Endothelial cell of umbilical vein (primary cell): ENCODE results near the gene NFATC2. TPM values are rescaled to one million over a fixed set of nuclear protein-coding genes. Genes with fewer than 3 reads are reported as not detected.

Experiments used
- BruUV-seq: library from RNA; stranded (reverse); fragments of 400-500 nt; replicated peaks from 2 replicates; lab custom pipeline; 2021; lab: Mats Ljungman, UMichigan
- CTCF ChIA-PET: fragments of 300-600, 350-600 bp; sonication (Branson Sonifier 250); formaldehyde crosslinking; loops from one replicate; lab custom pipeline; 2021; ENCODE audit warnings: antibody characterized with exemption, inconsistent platforms; lab: Charles Lee
- POLR2A ChIA-PET: fragments of 300-600, 350-600 bp; sonication (Branson Sonifier 250); formaldehyde crosslinking; loops from one replicate; lab custom pipeline; 2021; ENCODE audit warnings: antibody characterized with exemption, inconsistent platforms; lab: Charles Lee
- DNase-seq: peaks from one replicate; pipeline ENCODE4 v3.0.0-alpha.2; 2011; ENCODE audit warnings: low read depth, low spot score
- FAIRE-seq: peaks from 2 replicates; lab custom pipeline; 2011; peaks lifted over from hg19 to GRCh38; lab: Jason Lieb, UNC
- H2AFZ ChIP-seq: 2 replicates; pipeline ENCODE4 v1.6.0; 2012; ENCODE audit warnings: low read depth, low read length, control low read depth, inconsistent platforms
- H3K27ac ChIP-seq: 2 replicates; pipeline ENCODE4 v1.5.1; 2011; ENCODE audit warnings: low read depth, mild to moderate bottlenecking, control low read depth, low read length, moderate library complexity; ENCODE audit not compliant: insufficient read depth
- H3K27me3 ChIP-seq, 2 experiments: 2 replicates each; pipeline versions ENCODE4 v1.6.0 to v1.6.1; 2011; ENCODE audit warnings: low read length in 2 of 2, mixed read lengths in 1 of 2; ENCODE audit not compliant: control insufficient read depth in 2 of 2, insufficient read depth in 2 of 2
- H3K36me3 ChIP-seq, 2 experiments: 2 replicates in 1 of 2; 3 replicates in 1 of 2; pipeline ENCODE4 v1.5.1; 2011; ENCODE audit warnings: low read length in 2 of 2, mild to moderate bottlenecking in 1 of 2, moderate library complexity in 1 of 2; ENCODE audit not compliant: control insufficient read depth in 2 of 2, insufficient read depth in 2 of 2; ENCODE audit errors: extremely low read depth in 1 of 2
- H3K4me1 ChIP-seq: 3 replicates; pipeline ENCODE4 v1.5.1; 2011; ENCODE audit warnings: mild to moderate bottlenecking, low read length; ENCODE audit not compliant: control insufficient read depth, insufficient read depth; ENCODE audit errors: extremely low read depth
- H3K4me2 ChIP-seq: 2 replicates; pipeline ENCODE4 v1.6.1; 2011; ENCODE audit warnings: low read length, control low read depth, mixed read lengths; ENCODE audit not compliant: insufficient read depth
- H3K4me3 ChIP-seq, 3 experiments: fragments of 200-600 bp in 1 of 3; sonication (generic), shearing (Covaris generic) in 1 of 3; replicated peaks in 1 of 3; 2 replicates each; pipeline ENCODE4 v1.5.1; 2011 to 2016; ENCODE audit warnings: control low read depth in 3 of 3, low read length in 3 of 3, mild to moderate bottlenecking in 2 of 3, inconsistent platforms in 1 of 3, low read depth in 1 of 3, moderate library complexity in 1 of 3; ENCODE audit not compliant: insufficient read depth in 1 of 3
- H3K79me2 ChIP-seq: 2 replicates; pipeline ENCODE4 v1.6.0; 2012; ENCODE audit warnings: low read length, inconsistent platforms; ENCODE audit not compliant: control insufficient read depth, insufficient read depth
- H3K9ac ChIP-seq: replicated peaks from 2 replicates; pipeline ENCODE3; 2011; ENCODE audit warnings: low read length, control low read depth; ENCODE audit not compliant: insufficient read depth; ENCODE audit errors: extremely low read depth
- H3K9me1 ChIP-seq: replicated peaks from 3 replicates; pipeline ENCODE4 v1.6.0; 2011; ENCODE audit warnings: mild to moderate bottlenecking, low read length; ENCODE audit not compliant: control insufficient read depth, insufficient read depth; ENCODE audit errors: extremely low read depth
- H3K9me3 ChIP-seq: replicated peaks from 2 replicates; pipeline ENCODE4 v1.5.1; 2012; ENCODE audit warnings: low read length, inconsistent platforms; ENCODE audit not compliant: control insufficient read depth, insufficient read depth
- H4K20me1 ChIP-seq: replicated peaks from 2 replicates; pipeline ENCODE3; 2011; ENCODE audit warnings: mild to moderate bottlenecking, low read length; ENCODE audit not compliant: control insufficient read depth, insufficient read depth; ENCODE audit errors: extremely low read depth
- EZH2 ChIP-seq: IDR thresholded peaks from 2 replicates; pipeline ENCODE4 v1.6.1; 2012; ENCODE audit warnings: borderline replicate concordance, low read depth, mild to moderate bottlenecking, moderate library complexity, low read length, inconsistent platforms; ENCODE audit not compliant: severe bottlenecking
- FOS ChIP-seq: IDR thresholded peaks from 2 replicates; pipeline ENCODE4 v1.6.1; 2011; ENCODE audit warnings: mild to moderate bottlenecking, low read length, moderate library complexity, borderline replicate concordance; ENCODE audit not compliant: insufficient read depth
- GATA2 ChIP-seq: IDR thresholded peaks from 2 replicates; pipeline ENCODE4 v1.7.0; 2011; ENCODE audit warnings: low read depth, mild to moderate bottlenecking, moderate library complexity, mixed read lengths, low read length; ENCODE audit not compliant: insufficient read length, insufficient read depth
- JUN ChIP-seq: IDR thresholded peaks from 2 replicates; pipeline ENCODE4 v1.6.1; 2011; ENCODE audit warnings: borderline replicate concordance, low read depth; ENCODE audit not compliant: insufficient read length, insufficient read depth
- MAX ChIP-seq: IDR thresholded peaks from 2 replicates; pipeline ENCODE4 v1.6.1; 2011; ENCODE audit not compliant: insufficient read depth, insufficient read length
- MYC ChIP-seq: IDR thresholded peaks from one replicate; pipeline ENCODE4 v1.6.1; 2011; ENCODE audit warnings: mild to moderate bottlenecking, low read depth, low read length
- POLR2A ChIP-seq: IDR thresholded peaks from 2 replicates; pipeline ENCODE4 v1.6.1; 2012; ENCODE audit warnings: low read depth, mild to moderate bottlenecking, control low read depth, low read length
- POLR2AphosphoS5 ChIP-seq: IDR thresholded peaks from 2 replicates; pipeline ENCODE4 v1.6.1; 2012; ENCODE audit warnings: low read depth, mild to moderate bottlenecking, control low read depth, low read length, moderate library complexity; ENCODE audit not compliant: insufficient read depth
- dilution Hi-C: fragments of 300-500 bp; cut with MboI; formaldehyde crosslinking; loops from one replicate; pipeline ENCODE4 v1.15.0; 2019; ENCODE audit warnings: low sequenced_read_pairs; ENCODE audit not compliant: extremely low pct_ligation_motif_present
- intact Hi-C: fragments of 100-400 bp; cut with micrococcal nuclease; formaldehyde crosslinking; loops from one replicate; pipeline ENCODE4 v1.10.0; 2022
- polyA plus RNA-seq, 4 experiments: library from polyadenylated mRNA; depleted of rRNA in 3 of 4; stranded (reverse) in 3 of 4; unstranded in 1 of 4; fragments of >200 nt; gene quantifications; 2 replicates each; pipeline versions ENCODE4 v1.2.1 to v1.2.3, GENCODE V29; 2011 to 2012; ENCODE audit warnings: missing spikeins in 1 of 4
- total RNA-seq: library from RNA; stranded (reverse); gene quantifications from 2 replicates; pipeline ENCODE4 v1.2.3, GENCODE V29; 2021
- TF ChIP-seq, protein P1 (sequence below), 2 donors: IDR thresholded peaks; 1 replicate in 1 of 2; 2 replicates in 1 of 2; pipeline ENCODE4 v1.5.1; 2011; ENCODE audit warnings: low read length in 2 of 2, mild to moderate bottlenecking in 2 of 2, moderate library complexity in 2 of 2, control low read depth in 1 of 2, inconsistent platforms in 1 of 2, low read depth in 1 of 2; ENCODE audit not compliant: insufficient read depth in 1 of 2; ENCODE audit errors: extremely low read depth in 1 of 2

The NFATC2 gene
- total and polyA plus RNA-seq, 2 donors (not counting 3 experiments of a cell fraction or from before 2014, with no cell fraction given) = 3.1 to 13.0 TPM

GRCh38 chr20:51531141-51531710 is 11.3 kb downstream of the NFATC2 start:
- intact Hi-C loops (no loop called here), dilution Hi-C loops (no loop called here)
- FAIRE-seq (no peak), DNase-seq (no peak)
- Histone ChIP-seq H3K4me1 (peaks cover 8% of the 10 kb centered on the region), H3K79me2 (no peaks in the 10 kb centered on the region), H3K9me3 (no peaks in the 10 kb centered on the region), H4K20me1 (no peaks in the 10 kb centered on the region), H3K27me3 (no peaks in the 10 kb centered on the region), H3K4me2 (no peak overlapping the region), H3K9me1 (no peaks in the 10 kb centered on the region), H3K36me3 (no peaks in the 10 kb centered on the region), H3K9ac (no peak overlapping the region), H3K4me3 (no peak overlapping the region), H2AFZ (no peak overlapping the region), H3K27ac (no peak overlapping the region)
- ChIA-PET CTCF (no interaction called here), POLR2A (no interaction called here)
- no TSS peak for BruUV-seq
- TF ChIP-seq MAX (no peak), FOS (no peak), POLR2AphosphoS5 (no peak), JUN (no peak), MYC (no peak), POLR2A (no peak), GATA2 (no peak), EZH2 (no peak)
- TF ChIP-seq, protein P1, sequence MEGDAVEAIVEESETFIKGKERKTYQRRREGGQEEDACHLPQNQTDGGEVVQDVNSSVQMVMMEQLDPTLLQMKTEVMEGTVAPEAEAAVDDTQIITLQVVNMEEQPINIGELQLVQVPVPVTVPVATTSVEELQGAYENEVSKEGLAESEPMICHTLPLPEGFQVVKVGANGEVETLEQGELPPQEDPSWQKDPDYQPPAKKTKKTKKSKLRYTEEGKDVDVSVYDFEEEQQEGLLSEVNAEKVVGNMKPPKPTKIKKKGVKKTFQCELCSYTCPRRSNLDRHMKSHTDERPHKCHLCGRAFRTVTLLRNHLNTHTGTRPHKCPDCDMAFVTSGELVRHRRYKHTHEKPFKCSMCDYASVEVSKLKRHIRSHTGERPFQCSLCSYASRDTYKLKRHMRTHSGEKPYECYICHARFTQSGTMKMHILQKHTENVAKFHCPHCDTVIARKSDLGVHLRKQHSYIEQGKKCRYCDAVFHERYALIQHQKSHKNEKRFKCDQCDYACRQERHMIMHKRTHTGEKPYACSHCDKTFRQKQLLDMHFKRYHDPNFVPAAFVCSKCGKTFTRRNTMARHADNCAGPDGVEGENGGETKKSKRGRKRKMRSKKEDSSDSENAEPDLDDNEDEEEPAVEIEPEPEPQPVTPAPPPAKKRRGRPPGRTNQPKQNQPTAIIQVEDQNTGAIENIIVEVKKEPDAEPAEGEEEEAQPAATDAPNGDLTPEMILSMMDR (IDR thresholded peaks at IDR 0.05; ENCODE audit: extremely low read depth in 1 of 2, insufficient read depth in 1 of 2, low read depth in 1 of 2, low read length in 2 of 2) = no peak
